CD4-positive, alpha-beta T cell treated with Interleukin-21 for 1 hour (primary cell): ENCODE measurements around the gene VTI1B.

Source experiments
- DNase-seq: peaks from one replicate; pipeline ENCODE4 v3.0.0-alpha.2; 2020

VTI1B gene

GRCh38 chr14:67675219-67675582, 769 bp upstream of the VTI1B start:
- DNase-seq = no peak

GRCh38 chr14:67674139-67674479, 323 bp downstream of the VTI1B start:
- DNase-seq = peak; percentile 55

- DNase-seq = no peak
Measured at GRCh38 chr14:67673451-67673850, 981 bp downstream of the VTI1B start.

- DNase-seq = peak; percentile 46
Measured at GRCh38 chr14:67668559-67668958, 5.9 kb downstream of the VTI1B start.

- peak; percentile 68 for DNase-seq
Measured at GRCh38 chr14:67666750-67667449, 7.5 kb downstream of the VTI1B start.

- DNase-seq = no peak
Measured at GRCh38 chr14:67665868-67666267, 8.6 kb downstream of the VTI1B start.

GRCh38 chr14:67663633-67664032, 10.8 kb downstream of the VTI1B start:
- DNase-seq = no peak

- DNase-seq = no peak
Measured at GRCh38 chr14:67653651-67654280, 20.7 kb downstream of the VTI1B start.

GRCh38 chr14:67652189-67652588, 22.2 kb downstream of the VTI1B start:
- no peak for DNase-seq

- DNase-seq = no peak
Measured at GRCh38 chr14:67650694-67651093, 23.7 kb downstream of the VTI1B start.

GRCh38 chr14:67650151-67650550, 24.3 kb downstream of the VTI1B start:
- no peak for DNase-seq

- DNase-seq = no peak
Measured at GRCh38 chr14:67646131-67646530, 28.3 kb downstream of the VTI1B start.

- DNase-seq = no peak
Measured at GRCh38 chr14:67645414-67645813, 29.0 kb downstream of the VTI1B start.

GRCh38 chr14:67644428-67644827, 30.0 kb downstream of the VTI1B start:
- DNase-seq = no peak

- no peak for DNase-seq
Measured at GRCh38 chr14:67643713-67644112, 30.7 kb downstream of the VTI1B start.

- no peak for DNase-seq
Measured at GRCh38 chr14:67641902-67642749, 32.3 kb downstream of the VTI1B start.

GRCh38 chr14:67641480-67641879, 33.0 kb downstream of the VTI1B start:
- DNase-seq = no peak

GRCh38 chr14:67638642-67639041, 35.8 kb downstream of the VTI1B start:
- DNase-seq = no peak

- DNase-seq = no peak
Measured at GRCh38 chr14:67636361-67636919, 38.0 kb downstream of the VTI1B start.

- DNase-seq = no peak
Measured at GRCh38 chr14:67633451-67634147, 40.8 kb downstream of the VTI1B start.

GRCh38 chr14:67630938-67631337, 43.5 kb downstream of the VTI1B start:
- no peak for DNase-seq

- DNase-seq = no peak
Measured at GRCh38 chr14:67630186-67630585, 44.2 kb downstream of the VTI1B start.

- no peak for DNase-seq
Measured at GRCh38 chr14:67627519-67627918, 46.9 kb downstream of the VTI1B start.
